HG02943 (cell line): ENCODE results near the gene PDE4D.

Experiments used
- ATAC-seq: cut with Tn5 transposase; IDR thresholded peaks from one replicate; pipeline ENCODE4 v1.9.1; 2021; ENCODE audit warnings: mild to moderate bottlenecking, low read depth, moderate library complexity; ENCODE audit not compliant: unreplicated experiment

The PDE4D gene

GRCh38 chr5:58937031-58937681, 956.4 kb downstream of the PDE4D start:
- ATAC-seq = no peak

GRCh38 chr5:58934629-58935097, 958.9 kb downstream of the PDE4D start:
- no peak for ATAC-seq

- no peak for ATAC-seq
These were observed 959.5 kb downstream of the PDE4D start for GRCh38 chr5:58933891-58934628.

- ATAC-seq = no peak
These were observed 961.4 kb downstream of the PDE4D start for GRCh38 chr5:58932057-58932612.

- no peak for ATAC-seq
These were observed 963.0 kb downstream of the PDE4D start for GRCh38 chr5:58930520-58930919.

- ATAC-seq = no peak
These were observed 963.8 kb downstream of the PDE4D start for GRCh38 chr5:58929726-58930125.

- ATAC-seq = no peak
These were observed 965.6 kb downstream of the PDE4D start for GRCh38 chr5:58927938-58928337.

GRCh38 chr5:58927181-58927580, 966.3 kb downstream of the PDE4D start:
- no peak for ATAC-seq

- ATAC-seq = no peak
These were observed 967.0 kb downstream of the PDE4D start for GRCh38 chr5:58926541-58926935.

GRCh38 chr5:58925627-58926540, 967.6 kb downstream of the PDE4D start:
- no peak for ATAC-seq

GRCh38 chr5:58924306-58924705, 969.2 kb downstream of the PDE4D start:
- ATAC-seq = no peak

- ATAC-seq = no peak
These were observed 970.2 kb downstream of the PDE4D start for GRCh38 chr5:58923355-58923754.

- ATAC-seq = no peak
These were observed 970.9 kb downstream of the PDE4D start for GRCh38 chr5:58922461-58923171.

- ATAC-seq = no peak
These were observed 972.4 kb downstream of the PDE4D start for GRCh38 chr5:58921159-58921558.

- no peak for ATAC-seq
These were observed 973.7 kb downstream of the PDE4D start for GRCh38 chr5:58919833-58920232.
